HG02973 (cell line): ENCODE measurements around the gene IPO7.
A peak's percentile ranks its signal among the peaks of the same experiment; 100 is the strongest.
"Not testable (repeated sequence)": the region's sequence is repeated elsewhere in the genome, so short reads cannot be mapped to it uniquely, and the experiment has no call there.

Source experiments
- ATAC-seq: cut with Tn5 transposase; IDR thresholded peaks from one replicate; pipeline ENCODE4 v1.9.1; 2021; ENCODE audit warnings: moderate library complexity; ENCODE audit not compliant: unreplicated experiment

Gene IPO7

DNA sequence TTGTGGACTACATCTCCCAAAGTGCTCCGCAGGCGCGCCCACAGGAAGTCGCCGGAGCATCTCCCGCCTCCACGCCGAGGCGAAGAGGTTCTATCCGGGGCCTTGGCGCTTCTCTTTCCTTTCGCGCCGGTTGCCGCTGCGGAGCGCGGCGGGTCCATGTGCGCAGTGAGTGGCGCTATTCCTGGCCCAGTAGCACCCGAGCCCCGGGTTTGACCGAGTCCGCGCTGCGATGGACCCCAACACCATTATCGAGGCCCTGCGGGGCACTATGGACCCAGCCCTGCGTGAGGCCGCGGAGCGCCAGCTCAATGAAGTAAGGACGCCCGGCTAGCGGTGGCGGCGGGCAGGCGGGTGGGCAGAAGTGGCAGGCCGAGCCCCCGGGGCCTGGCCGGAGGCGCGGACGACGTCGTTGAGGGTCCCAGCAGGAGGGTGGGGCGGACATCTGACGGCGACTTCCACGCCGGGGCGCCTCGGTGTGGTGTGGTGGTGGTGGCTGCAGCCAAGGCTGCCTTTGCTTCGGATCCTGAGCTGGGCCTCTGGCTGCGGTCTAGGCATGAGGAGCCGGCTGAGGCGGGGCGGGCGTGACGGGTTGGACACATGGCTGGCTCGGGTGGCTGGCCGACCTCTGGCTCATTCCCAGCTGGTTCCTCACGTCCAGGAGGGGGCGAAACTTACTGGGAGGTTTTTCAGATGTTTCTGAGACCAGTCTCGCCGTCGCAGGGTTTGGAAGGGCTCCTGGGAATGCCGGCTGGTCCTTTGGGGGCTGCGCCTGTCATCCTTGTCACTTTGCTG, at the start of gene IPO7:
Gene IPO7 (plus strand): TSS at position 118 of the 792 bp plus-strand sequence. CDS start 112 bp downstream, at position 230.
- ATAC-seq: peak; percentile 92

DNA sequence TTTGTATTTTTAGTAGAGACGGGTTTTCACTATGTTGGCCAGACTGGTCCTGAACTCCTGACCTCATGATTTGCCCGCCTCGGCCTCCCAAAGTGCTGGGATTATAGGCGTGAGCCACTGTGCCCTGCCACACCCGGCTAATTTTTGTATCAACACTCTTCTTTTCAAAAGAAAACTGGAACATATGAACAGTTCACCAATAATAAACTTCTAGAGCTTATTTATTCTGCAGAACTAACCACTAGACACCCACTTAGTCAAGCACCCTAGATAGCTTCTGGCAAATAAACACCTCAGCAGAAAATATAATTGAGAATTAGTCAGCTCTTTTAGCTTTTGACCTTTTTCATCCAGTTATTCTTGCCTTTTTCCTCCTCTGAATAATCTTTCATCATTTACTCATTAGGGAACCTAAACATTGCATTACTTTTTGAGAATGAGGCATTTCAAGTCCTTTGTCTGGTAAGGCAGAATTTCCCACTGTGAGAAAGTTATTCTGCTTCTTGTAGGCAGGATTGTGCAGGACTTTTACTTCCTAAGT, 42.7 kb upstream of the IPO7 start:
- no peak for ATAC-seq

- no peak for ATAC-seq
These were observed 40.3 kb upstream of the IPO7 start for GRCh38 chr11:9344061-9344680.

DNA sequence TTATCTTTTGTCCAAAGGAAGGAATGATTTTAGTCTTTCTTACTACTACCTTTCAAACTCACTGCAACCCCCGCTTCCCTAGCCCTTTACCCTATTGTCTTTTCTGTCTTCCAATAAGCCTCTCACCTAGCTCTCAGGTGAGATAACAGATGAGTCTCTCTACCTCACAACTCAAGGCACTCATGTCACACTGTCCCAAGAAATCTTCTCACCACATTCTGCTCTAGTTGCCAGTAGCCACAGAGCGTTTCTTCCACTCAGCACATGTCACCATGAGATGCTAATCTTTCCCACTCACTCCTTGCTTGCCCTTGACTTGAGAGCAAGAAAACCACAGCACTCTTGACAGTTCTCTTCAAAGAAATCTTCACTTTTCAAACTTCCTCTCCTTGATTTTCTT, 37.4 kb upstream of the IPO7 start:
- no peak for ATAC-seq

GRCh38 chr11:9347779-9348178, 36.7 kb upstream of the IPO7 start:
- ATAC-seq: not testable (repeated sequence)

DNA sequence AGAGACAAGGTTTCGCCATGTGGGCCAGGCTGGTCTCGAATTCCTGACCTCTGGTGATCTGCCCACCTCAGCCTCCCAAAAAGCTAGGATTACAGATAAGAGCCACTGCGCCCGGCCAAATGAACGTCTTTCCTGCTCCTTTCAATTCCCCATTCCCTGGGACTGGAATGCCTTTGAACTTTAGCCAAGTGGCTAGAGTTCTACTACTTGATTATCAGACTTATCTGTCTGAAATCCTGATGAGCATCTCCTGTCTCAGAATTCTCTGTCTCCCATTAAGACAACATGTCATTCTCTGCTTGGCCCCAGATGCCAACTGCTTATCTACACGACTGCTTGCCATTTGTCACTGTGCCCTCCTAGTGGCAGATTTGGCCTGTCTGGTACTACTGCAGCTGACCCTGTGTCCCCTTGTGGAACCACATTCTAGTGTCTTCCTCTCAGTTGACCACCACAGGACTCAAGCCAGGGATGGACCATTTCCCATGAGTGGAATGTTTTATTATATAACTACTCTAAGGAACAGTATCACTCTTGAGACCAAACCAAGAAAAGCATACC, 33.1 kb upstream of the IPO7 start:
- no peak for ATAC-seq

DNA sequence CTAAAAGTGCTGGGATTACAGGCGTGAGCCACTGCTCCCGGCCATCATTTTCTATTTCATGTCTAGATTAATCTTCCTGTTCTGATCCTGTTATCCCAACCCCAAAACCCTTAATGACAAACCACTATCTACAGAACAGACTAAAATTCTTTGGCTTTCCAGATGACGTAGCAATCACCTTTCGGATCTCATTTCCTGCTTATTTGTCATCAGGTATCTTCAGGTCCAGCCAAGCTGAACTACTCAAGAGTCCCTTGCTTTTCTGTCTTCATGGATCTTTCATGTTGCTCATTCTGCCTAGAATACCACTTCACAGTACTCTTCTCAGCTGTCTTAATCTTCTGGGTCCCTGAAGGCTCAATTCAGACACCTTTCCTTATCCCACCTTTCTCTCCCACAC, 27.4 kb upstream of the IPO7 start:
- ATAC-seq: no peak

- not testable (repeated sequence) for ATAC-seq
These were observed 23.4 kb upstream of the IPO7 start for GRCh38 chr11:9360862-9361622.

DNA sequence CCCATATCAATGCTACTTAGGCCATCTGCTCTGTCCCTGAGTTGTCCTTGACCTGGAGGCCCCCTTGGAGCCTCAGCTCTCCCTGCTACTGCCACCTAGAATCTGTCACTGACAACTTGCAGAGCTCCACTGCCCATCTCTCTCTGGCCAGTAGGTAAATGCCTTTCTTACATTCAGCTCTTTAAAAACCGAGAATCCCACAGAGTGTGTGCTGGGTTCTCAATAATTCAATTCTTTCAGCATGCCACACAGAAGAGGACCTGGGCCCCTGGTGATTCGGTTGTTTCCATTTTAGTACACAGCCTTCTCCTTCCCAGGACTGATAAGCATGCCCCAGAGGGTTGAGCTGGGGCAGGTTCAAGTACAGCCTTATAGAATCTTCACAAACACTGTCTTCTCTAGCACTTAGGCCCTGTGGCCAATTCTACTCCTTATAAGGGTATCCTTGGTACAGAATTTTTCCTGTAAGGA, 22.0 kb upstream of the IPO7 start:
- ATAC-seq: no peak

GRCh38 chr11:9363954-9364912, 20.2 kb upstream of the IPO7 start:
- peak; percentile 95 for ATAC-seq

DNA sequence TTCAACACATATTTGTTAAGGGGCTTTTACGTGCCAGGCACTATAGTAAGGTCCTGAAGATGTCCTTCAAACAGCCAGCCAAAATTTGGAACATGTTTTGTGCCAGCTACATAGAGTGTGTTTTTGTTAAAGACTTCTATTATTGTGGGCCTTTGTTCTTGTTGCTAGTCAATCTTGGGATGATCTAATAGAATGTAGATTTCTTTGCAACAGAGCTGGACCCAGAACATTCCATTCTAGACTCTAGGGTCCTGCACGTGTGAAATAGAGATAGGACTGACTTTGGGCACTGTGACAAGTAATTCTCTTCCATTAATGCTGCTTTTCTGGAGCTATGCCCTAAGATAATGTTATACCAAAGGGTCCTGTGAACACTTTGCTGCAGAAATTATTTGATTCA, 16.9 kb upstream of the IPO7 start:
- no peak for ATAC-seq

- ATAC-seq: no peak
These were observed 7.4 kb upstream of the IPO7 start for GRCh38 chr11:9377036-9377435.

GRCh38 chr11:9379041-9379440, 5.4 kb upstream of the IPO7 start:
- no peak for ATAC-seq

DNA sequence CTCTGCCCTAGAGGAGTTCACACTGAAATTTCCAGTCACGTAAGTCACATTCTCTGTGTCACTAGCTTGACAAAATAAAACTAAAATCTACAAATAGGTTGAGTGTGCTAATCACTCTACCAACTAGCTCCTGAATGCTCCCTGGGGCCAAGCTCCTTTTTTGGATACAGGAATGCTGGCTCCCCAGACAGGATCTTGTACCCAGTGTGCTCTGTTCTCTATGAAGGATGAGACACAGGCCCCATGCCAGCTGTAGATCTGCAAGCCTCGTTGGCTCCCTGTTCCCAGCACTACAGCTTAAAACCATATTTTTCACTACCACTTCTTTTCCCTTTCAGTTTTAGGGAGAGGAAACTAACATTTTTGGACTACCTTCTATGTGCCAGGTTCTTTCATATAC, 3.7 kb upstream of the IPO7 start:
- ATAC-seq: no peak

GRCh38 chr11:9385327-9385899, 961 bp downstream of the IPO7 start:
- no peak for ATAC-seq

GRCh38 chr11:9386086-9386485, 1.6 kb downstream of the IPO7 start:
- ATAC-seq: no peak

- no peak for ATAC-seq
These were observed 2.4 kb downstream of the IPO7 start for GRCh38 chr11:9386901-9387300.

DNA sequence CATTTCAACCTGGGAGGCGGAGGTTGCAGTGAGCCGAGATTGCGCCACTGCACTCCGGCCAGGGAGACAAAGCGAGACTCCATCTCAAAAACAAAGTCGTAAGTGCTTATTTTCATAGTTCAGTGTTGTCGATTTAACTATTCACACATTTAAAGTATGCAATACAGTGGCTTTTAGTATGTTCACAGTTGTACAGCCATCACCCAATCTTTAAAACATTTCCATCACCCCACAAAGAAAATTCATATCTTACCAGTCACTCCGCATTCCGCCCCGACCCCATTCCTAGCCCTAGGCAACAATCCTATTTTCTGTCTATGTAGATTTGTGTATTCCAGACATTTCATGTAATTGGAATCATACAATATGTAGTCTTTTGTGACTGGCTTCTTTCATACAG, 11.9 kb downstream of the IPO7 start:
- no peak for ATAC-seq

GRCh38 chr11:9396752-9397151, 12.3 kb downstream of the IPO7 start:
- no peak for ATAC-seq
